GM18508 (cell line): Measurements from ENCODE around the gene DNAAF8.
"Not testable (repeated sequence)": the region's sequence is repeated elsewhere in the genome, so short reads cannot be mapped to it uniquely, and the experiment has no call there.

Experiments used
- ATAC-seq: cut with Tn5 transposase; IDR thresholded peaks from one replicate; pipeline ENCODE4 v1.9.1; 2021; ENCODE audit warnings: moderate number of reproducible peaks; ENCODE audit not compliant: insufficient read depth, unreplicated experiment

The DNAAF8 gene

DNA sequence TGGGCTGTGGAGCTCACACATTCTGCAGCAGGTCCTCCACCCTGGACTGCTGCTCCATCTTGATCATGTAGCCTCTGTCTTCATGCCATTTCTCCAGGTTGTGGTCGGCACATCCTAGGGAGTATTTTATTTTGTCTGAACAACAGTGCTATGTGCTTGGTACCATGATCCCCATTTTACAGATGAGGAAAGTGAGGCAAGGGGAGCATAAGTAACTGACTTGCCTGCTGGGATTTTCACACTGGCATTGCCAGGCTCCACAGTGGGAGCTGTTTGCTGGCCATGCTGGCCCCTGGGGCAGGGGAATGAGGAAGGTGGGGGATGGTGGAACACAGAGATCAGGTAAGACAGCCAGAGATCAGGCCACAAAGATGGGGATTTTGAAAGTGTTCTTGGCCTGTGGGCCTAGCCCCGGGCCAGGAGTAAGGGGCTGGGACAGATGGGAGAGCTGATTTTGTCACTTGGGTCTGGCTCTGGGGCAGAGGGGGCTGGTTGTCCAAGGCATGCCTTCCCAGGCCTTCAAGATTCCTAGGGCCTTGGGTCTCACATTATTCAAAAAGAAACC, 41.9 kb downstream of the DNAAF8 start:
- ATAC-seq: no peak

- no peak for ATAC-seq
Observed at GRCh38 chr16:4777339-4778049, 43.2 kb downstream of the DNAAF8 start.

DNA sequence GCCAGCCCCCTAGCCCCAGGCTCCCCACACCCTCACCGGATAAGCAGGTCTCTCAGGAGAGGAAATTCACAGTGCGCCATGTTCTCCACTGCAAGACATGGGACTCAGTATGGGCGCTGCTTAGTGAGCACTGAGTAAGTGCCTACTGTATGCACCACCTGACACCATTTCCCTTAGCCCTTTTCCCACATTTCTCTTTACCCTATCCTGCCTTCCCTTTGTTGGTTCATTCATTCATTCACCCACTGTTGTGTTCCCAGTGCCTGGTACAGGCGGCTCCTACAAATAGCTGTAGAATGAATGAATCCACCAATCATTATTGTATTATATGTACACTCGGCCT, 43.7 kb downstream of the DNAAF8 start:
- ATAC-seq: no peak

- no peak for ATAC-seq
Observed at GRCh38 chr16:4780235-4780634, 45.9 kb downstream of the DNAAF8 start.

DNA sequence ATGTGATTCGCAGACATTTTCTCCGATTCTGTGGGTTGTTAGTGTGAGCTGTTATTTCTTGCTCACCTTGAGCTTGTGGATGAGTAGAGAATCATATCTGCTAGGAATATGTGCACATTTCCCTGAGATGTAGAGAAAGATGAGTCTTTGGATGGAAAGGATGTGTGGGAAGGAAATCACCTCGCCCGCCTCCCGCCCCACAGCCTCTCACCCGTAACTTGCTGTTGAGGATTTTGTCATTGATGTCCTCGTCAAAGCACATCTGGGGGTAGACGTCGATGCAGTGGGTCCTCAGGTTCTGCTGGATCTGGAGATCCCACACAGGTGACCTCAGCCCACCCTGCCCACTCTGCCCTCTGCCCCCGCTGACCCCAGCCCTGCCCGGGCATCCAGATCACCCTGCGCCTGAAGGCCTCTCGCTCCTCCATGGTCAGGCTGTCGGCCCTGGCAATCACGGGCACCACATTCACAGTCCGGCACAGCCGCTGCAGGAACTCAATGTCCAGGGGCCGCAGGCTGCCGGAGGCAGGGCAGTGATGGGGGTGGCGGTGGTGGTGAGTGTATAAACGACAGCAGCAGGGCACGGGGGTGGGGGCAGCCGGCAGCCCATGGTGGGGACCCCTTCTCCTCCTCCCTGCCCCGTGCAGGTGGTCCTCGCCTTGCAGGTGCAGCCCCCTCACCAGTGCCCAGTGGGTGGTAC, 49.1 kb downstream of the DNAAF8 start:
- no peak for ATAC-seq

DNA sequence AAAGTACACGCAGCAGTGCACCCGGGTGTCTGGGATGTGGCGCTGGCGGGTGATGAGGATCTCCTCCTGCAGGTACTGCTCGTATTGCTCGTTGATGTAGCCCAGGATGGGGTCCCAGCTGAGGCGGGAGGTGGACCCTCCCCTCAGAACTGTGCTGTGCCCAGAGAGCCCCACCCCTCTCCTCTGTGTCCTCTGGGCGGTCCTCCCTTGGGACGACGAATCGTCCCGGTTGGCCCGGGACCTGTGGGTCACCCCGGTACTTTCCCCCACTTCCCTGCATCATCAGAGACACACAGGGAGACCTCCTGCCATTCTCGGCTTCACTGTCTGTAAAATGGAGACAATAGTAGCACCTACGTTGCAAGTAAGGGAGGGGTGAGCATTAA, 49.6 kb downstream of the DNAAF8 start:
- no peak for ATAC-seq

GRCh38 chr16:4784444-4784987, 50.2 kb downstream of the DNAAF8 start:
- not testable (repeated sequence) for ATAC-seq

GRCh38 chr16:4785758-4786433, 51.6 kb downstream of the DNAAF8 start:
- ATAC-seq: no peak

DNA sequence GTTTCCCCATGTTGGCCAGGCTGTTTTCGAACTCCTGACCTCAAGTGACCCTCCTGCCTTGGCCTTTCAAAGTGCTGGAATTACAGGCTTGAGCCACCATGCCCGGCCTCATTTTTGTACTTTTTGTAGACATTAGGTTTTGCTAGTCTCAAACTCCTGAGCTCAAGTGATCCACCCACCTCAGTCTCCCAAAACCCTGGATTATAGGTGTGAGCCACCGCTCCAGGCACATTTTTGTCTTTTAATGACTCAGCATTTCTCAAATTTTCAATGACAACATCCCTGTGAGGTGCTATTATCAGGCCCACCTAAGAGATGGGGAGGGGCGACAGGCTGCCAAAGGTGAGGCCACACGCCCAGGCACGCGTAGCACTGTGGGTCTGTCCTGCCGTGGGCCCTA, 52.7 kb downstream of the DNAAF8 start:
- ATAC-seq: no peak

DNA sequence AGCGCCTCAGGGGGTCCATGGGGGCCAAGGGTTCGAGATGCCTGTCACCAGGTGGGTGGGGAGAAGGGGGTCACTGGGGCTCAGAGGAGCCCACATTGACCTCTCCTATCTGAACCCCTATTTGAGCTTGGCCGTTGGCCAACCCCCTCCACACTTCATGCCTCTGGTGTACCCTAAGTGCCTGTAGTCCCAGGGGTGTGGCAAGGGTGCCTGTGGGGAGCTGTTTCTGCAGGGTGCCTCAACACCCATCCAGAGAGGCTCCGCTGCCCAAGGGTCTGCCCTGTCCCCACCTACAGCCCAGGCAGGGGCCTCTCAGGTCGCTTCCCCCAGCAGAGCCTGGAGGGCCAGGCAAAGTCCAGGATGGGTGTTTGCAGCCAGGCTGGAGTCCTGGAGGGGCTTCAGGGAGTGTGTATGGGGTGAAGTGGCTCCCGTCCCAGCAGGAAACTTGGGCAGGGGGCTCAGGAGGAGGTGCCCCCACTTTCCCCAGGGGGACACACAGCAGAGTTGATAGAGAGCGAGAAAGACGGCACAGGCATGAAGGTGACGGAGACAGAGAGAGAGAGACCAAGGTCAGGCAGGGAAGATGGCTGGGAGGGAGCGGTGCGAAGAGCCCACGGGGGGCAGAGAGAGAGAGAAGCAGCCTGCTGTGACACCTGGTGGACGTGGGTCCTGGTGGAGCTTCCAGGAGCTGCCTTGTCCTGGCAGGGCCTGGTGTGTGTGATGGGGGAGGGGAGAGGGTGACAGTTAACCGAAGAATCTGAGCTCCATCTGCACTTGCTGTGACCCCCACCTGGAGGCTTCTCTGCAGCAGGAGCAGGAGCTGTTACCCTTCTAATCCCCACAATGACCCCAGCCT, 53.5 kb downstream of the DNAAF8 start, which contains the start of gene SEPTIN12:
TSS of gene SEPTIN12 (minus strand) at position 719 of the 856 bp plus-strand sequence. CDS start at position 19, 700 bp downstream.
- no peak for ATAC-seq

DNA sequence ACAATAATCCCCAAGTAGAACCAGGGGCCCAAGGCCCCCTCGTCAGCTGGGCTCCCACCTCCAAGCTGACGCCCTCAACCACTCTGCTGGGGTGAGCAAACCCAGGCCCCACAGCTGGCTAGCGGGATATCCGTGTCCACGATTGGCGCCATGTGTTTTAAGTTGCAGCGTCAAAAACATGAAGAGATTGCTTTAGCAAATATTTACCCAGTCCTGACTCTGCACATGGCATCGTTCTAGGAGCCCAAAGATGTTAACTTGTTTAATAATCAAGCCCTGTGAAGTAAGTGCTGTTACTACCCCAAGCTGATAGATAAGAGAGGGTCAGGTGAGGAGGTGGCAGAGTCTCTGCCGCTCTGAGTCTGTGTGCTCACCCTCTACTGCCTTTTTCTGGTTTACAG, 54.2 kb downstream of the DNAAF8 start:
- ATAC-seq: no peak

DNA sequence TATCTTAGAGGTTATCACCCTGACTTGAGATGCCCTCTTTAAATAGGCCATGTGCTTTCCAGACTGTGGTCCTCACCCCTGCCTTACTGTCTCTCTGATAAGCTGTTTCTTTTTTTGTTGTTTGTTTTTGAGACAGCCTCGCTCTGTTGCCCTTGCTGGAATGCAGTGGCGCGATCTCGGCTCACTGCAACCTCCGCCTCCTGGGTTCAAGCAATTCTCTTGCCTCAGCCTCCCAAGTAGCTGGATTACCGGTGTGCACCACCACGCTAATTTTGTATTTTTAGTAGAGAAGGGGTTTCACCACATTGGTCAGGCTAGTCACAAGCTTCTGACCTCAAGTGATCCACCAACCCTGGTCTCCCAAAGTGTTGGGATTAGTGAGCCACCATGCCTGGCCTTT, 54.6 kb downstream of the DNAAF8 start:
- ATAC-seq: no peak

- no peak for ATAC-seq
Observed at GRCh38 chr16:4790261-4790660, 55.9 kb downstream of the DNAAF8 start.

GRCh38 chr16:4790871-4791270, 56.5 kb downstream of the DNAAF8 start:
- no peak for ATAC-seq

GRCh38 chr16:4792951-4793513, 58.7 kb downstream of the DNAAF8 start:
- no peak for ATAC-seq

GRCh38 chr16:4795181-4795827, 61.0 kb downstream of the DNAAF8 start, which contains the start of gene SMIM22:
Gene SMIM22, plus strand, starts transcription at chr16:4795369. Its CDS starts 366 bp downstream, at chr16:4795735.
- no peak for ATAC-seq

DNA sequence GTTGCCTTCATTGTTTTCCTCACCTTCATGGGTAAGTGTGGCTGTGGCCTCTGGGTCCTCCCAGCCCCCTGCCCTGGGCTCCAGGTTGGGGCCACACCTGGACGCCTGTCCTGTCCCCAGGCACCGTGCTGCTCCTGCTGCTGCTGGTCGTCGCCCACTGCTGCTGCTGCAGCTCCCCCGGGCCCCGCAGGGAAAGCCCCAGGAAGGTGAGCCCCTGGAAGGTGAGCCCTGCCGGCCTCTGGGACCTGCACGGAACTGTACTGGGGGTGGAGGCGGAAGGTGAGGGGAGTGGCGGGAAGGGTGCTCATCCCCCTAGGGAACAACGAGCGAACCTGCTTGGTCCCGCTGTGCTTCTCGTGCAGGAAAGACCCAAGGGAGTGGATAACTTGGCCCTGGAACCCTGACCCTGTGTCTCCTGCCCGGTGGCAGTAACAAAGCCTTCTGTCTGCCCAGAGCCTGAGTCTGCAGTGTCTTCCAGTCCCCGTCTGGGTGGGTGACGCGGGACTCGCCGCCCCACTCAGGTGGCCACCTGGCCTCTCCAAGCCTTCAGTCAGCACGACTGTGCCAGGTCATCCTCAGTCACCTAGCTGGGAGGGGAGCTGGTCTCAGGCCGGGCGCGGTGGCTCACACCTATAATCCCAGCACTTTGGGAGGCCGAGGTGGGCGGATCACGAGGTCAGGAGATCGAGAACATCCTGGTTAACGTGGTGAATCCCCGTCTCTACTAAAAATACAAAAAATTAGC, 61.7 kb downstream of the DNAAF8 start:
- ATAC-seq: no peak
